Measurements from ENCODE around the gene DUSP22. TPM values are rescaled to one million over a fixed set of nuclear protein-coding genes. Genes with fewer than 3 reads are reported as not detected.

DUSP22 gene
- polyA plus RNA-seq, 1 of the 3 experiments (the other 2 are of a cell fraction): 6.8 TPM

DNA sequence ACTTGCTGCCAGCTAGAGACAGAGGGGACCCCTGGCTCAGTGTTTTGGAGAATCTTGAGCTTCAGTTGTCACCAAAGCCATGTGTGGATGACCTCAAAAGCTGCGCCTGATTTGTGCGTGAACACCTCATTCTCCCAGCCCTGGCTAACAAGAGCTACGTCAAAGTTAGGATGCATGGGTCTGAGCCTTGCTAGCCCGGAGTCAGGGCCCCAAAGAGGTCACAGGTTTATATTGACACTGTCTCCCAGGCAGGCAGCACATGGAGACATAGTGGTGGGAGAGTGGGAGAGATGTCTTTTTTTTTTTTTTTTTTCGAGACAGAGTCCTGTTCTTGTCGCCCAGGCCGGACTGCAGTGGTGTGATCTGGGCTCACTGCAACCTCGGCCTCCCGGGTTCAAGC is 36.1 kb upstream of the DUSP22 start:
- Histone ChIP-seq H3K36me3 (replicated peaks in 1 of 2; ENCODE audit: control insufficient read depth in 1 of 2, insufficient read depth in 2 of 2, low read length in 1 of 2) (no peaks in the 10 kb centered on the region), H3K27ac (ENCODE audit: low read depth in 2 of 2, low read length in 1 of 2) (no peak overlapping the region), H3K4me2 (no peak overlapping the region), H3K9ac (no peak overlapping the region), H4K20me1 (ENCODE audit: insufficient read depth) (no peaks in the 10 kb centered on the region; the same call in 1 of the 2 replicates), H3K9me2 (no peaks in the 10 kb centered on the region), H3K4me3 (ENCODE audit: low read depth in 2 of 2, low read length in 1 of 2) (no peak overlapping the region), H3K4me1 (ENCODE audit: control insufficient read depth in 1 of 2, insufficient read depth in 2 of 2, low read depth in 1 of 2, low read length in 1 of 2) (no peaks in the 10 kb centered on the region), H3K79me2 (ENCODE audit: insufficient read depth) (no peaks in the 10 kb centered on the region), H3F3A (replicated peaks; ENCODE audit: insufficient read depth) (no peaks in the 10 kb centered on the region), H3K27me3 (ENCODE audit: insufficient read depth) (peaks cover 34% of the 10 kb centered on the region; the same call in 1 of the 2 replicates), H3K9me3 (no peaks in the 10 kb centered on the region), H2AFZ (ENCODE audit: low read depth) (no peak overlapping the region)
- DNase-seq: no peak
- TF ChIP-seq MEF2A (IDR thresholded peaks at IDR 0.05; ENCODE audit: borderline replicate concordance, low read depth) (no peak), MXI1 (IDR thresholded peaks at IDR 0.05; ENCODE audit: low read depth, low read length) (no peak), CHD2 (IDR thresholded peaks at IDR 0.05; ENCODE audit: low read length, partially characterized antibody) (no peak), RXRA (IDR thresholded peaks at IDR 0.05; ENCODE audit: borderline replicate concordance, low read depth) (no peak), TCF12 (IDR thresholded peaks at IDR 0.05) (no peak), RAD21 (IDR thresholded peaks at IDR 0.05; ENCODE audit: low read length) (no peak), FOSL2 (IDR thresholded peaks at IDR 0.05; ENCODE audit: borderline replicate concordance, low read depth) (no peak), EP300 (IDR thresholded peaks at IDR 0.05; ENCODE audit: borderline replicate concordance in 1 of 2, low read depth in 1 of 2, low read length in 1 of 2) (no peak), NRF1 (IDR thresholded peaks at IDR 0.05; ENCODE audit: low read depth, low read length) (no peak), TEAD4 (IDR thresholded peaks at IDR 0.05; ENCODE audit: borderline replicate concordance, insufficient read depth) (no peak), FOXJ3 (CRISPR knock-in tag; IDR thresholded peaks at IDR 0.05) (no peak), SIN3A (IDR thresholded peaks at IDR 0.05; ENCODE audit: borderline replicate concordance, low read depth, low read length) (no peak), YY1 (IDR thresholded peaks at IDR 0.05; ENCODE audit: low read depth) (no peak)
- TF ChIP-seq, protein P1, sequence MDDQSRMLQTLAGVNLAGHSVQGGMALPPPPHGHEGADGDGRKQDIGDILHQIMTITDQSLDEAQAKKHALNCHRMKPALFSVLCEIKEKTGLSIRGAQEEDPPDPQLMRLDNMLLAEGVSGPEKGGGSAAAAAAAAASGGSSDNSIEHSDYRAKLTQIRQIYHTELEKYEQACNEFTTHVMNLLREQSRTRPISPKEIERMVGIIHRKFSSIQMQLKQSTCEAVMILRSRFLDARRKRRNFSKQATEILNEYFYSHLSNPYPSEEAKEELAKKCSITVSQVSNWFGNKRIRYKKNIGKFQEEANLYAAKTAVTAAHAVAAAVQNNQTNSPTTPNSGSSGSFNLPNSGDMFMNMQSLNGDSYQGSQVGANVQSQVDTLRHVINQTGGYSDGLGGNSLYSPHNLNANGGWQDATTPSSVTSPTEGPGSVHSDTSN (IDR thresholded peaks at IDR 0.05): no peak
- TF ChIP-seq, protein P2, sequence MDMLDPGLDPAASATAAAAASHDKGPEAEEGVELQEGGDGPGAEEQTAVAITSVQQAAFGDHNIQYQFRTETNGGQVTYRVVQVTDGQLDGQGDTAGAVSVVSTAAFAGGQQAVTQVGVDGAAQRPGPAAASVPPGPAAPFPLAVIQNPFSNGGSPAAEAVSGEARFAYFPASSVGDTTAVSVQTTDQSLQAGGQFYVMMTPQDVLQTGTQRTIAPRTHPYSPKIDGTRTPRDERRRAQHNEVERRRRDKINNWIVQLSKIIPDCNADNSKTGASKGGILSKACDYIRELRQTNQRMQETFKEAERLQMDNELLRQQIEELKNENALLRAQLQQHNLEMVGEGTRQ (IDR thresholded peaks at IDR 0.05; ENCODE audit: borderline replicate concordance, low read depth, low read length): no peak
- POLR2A ChIA-PET: no interaction called here
- CTCF ChIA-PET: no interaction called here
- 32% methylated on average over 9 of the region's 9 CpGs for WGBS (ENCODE audit: low lambda C conversion rate)

DNA sequence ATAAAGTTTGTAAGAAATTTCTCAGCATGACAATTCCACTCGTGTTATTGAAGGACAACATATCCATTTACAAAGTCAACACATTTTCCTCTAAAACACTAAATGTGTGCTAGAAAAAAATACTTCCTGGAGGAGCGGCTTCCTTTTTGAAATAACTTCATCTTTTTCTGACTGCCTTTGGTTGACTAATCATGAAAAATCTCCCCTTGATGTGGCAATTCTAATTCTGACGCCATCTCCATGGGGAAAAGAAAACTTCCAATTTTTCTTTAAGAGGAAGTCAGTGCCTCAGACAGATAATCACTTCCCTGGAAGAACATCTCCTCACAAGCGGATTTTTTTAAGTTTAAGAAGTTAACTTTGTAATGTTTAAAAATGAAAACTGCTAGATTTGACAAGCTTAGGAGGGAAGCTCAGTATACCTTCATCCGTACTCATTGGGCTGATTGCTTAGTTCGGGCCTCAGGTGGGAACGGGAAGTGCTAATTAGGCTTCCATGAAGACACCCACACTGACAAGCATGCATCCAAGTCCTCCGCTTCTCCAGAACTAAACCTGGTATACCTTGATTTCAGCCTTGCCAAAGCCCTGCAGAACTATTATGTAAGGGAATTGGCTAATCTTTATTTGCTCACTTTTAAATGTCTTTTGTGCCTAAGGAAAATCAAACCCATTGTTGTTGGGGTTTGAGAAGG is 35.1 kb upstream of the DUSP22 start:
- H3K9me2 ChIP-seq: no peaks in the 10 kb centered on the region
- H3K9ac ChIP-seq: no peak overlapping the region
- H3K4me3 ChIP-seq (ENCODE audit: low read depth in 2 of 2, low read length in 1 of 2): no peak overlapping the region
- ChIA-PET CTCF (no interaction called here), POLR2A (no interaction called here)
- H3K9me3 ChIP-seq: no peaks in the 10 kb centered on the region
- DNase-seq: no peak
- no peaks in the 10 kb centered on the region; the same call in 1 of the 2 replicates for H4K20me1 ChIP-seq (ENCODE audit: insufficient read depth)
- no peak for TF ChIP-seq EZH2phosphoT487 (IDR thresholded peaks at IDR 0.05; ENCODE audit: borderline replicate concordance, low read depth)
- TF ChIP-seq TCF12 (IDR thresholded peaks at IDR 0.05): no peak
- TF ChIP-seq CHD2 (IDR thresholded peaks at IDR 0.05; ENCODE audit: low read length, partially characterized antibody): no peak
- TF ChIP-seq, protein P3, sequence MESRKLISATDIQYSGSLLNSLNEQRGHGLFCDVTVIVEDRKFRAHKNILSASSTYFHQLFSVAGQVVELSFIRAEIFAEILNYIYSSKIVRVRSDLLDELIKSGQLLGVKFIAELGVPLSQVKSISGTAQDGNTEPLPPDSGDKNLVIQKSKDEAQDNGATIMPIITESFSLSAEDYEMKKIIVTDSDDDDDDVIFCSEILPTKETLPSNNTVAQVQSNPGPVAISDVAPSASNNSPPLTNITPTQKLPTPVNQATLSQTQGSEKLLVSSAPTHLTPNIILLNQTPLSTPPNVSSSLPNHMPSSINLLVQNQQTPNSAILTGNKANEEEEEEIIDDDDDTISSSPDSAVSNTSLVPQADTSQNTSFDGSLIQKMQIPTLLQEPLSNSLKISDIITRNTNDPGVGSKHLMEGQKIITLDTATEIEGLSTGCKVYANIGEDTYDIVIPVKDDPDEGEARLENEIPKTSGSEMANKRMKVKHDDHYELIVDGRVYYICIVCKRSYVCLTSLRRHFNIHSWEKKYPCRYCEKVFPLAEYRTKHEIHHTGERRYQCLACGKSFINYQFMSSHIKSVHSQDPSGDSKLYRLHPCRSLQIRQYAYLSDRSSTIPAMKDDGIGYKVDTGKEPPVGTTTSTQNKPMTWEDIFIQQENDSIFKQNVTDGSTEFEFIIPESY (IDR thresholded peaks at IDR 0.05; ENCODE audit: borderline replicate concordance, low read depth): no peak
- no peak for TF ChIP-seq GABPA (IDR thresholded peaks at IDR 0.05; ENCODE audit: low read depth)
- no peak for TF ChIP-seq ELF1 (IDR thresholded peaks at IDR 0.05)
- TF ChIP-seq, protein P4, sequence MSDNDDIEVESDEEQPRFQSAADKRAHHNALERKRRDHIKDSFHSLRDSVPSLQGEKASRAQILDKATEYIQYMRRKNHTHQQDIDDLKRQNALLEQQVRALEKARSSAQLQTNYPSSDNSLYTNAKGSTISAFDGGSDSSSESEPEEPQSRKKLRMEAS (IDR thresholded peaks at IDR 0.05; ENCODE audit: low read depth): no peak
- TF ChIP-seq EP300 (IDR thresholded peaks at IDR 0.05; ENCODE audit: borderline replicate concordance in 1 of 2, low read depth in 1 of 2, low read length in 1 of 2): no peak
- TF ChIP-seq, protein P1 (IDR thresholded peaks at IDR 0.05): no peak
- TF ChIP-seq FOXJ3 (CRISPR knock-in tag; IDR thresholded peaks at IDR 0.05): no peak
- no peaks in the 10 kb centered on the region for H3K36me3 ChIP-seq (replicated peaks in 1 of 2; ENCODE audit: control insufficient read depth in 1 of 2, insufficient read depth in 2 of 2, low read length in 1 of 2)
- no peaks in the 10 kb centered on the region for H3F3A ChIP-seq (replicated peaks; ENCODE audit: insufficient read depth)
- H3K79me2 ChIP-seq (ENCODE audit: insufficient read depth): no peaks in the 10 kb centered on the region
- no peak overlapping the region for H3K27ac ChIP-seq (ENCODE audit: low read depth in 2 of 2, low read length in 1 of 2)
- no peaks in the 10 kb centered on the region for H3K4me1 ChIP-seq (ENCODE audit: control insufficient read depth in 1 of 2, insufficient read depth in 2 of 2, low read depth in 1 of 2, low read length in 1 of 2)
- peaks cover 34% of the 10 kb centered on the region; the same call in 1 of the 2 replicates for H3K27me3 ChIP-seq (ENCODE audit: insufficient read depth)
- H2AFZ ChIP-seq (ENCODE audit: low read depth): no peak overlapping the region
- no peak overlapping the region for H3K4me2 ChIP-seq
- WGBS (ENCODE audit: low lambda C conversion rate): 7% methylated on average over 8 of the region's 8 CpGs
